GM12878 (cell line): ENCODE data around the gene ACYP2. TPM values are rescaled to one million over a fixed set of nuclear protein-coding genes. Genes with fewer than 3 reads are reported as not detected.

Experiments used
- ATAC-seq: fragments of 200-7000 bp; cut with Tn5 transposase; 3 replicates; pipeline ENCODE4 v1.9.1; 2020; ENCODE audit warnings: mild to moderate bottlenecking, moderate library complexity
- BruUV-seq: library from RNA; stranded (reverse); fragments of 400-500 nt; replicated peaks from 2 replicates; lab custom pipeline; 2021; lab: Mats Ljungman, UMichigan
- CTCF ChIA-PET: fragments of 300-600 bp; sonication (Branson Sonifier 250); formaldehyde crosslinking; extraction: SDS; loops from one replicate; lab custom pipeline; 2021; ENCODE audit warnings: inconsistent platforms; lab: Yijun Ruan, JAX
- POLR2A ChIA-PET: fragments of 350-600 bp; formaldehyde crosslinking; extraction: SDS; loops from one replicate; lab custom pipeline; 2021; ENCODE audit warnings: inconsistent platforms; lab: Charles Lee
- RAD21 ChIA-PET: fragments of 300-600 bp; sonication (Branson Sonifier 250); formaldehyde crosslinking; loops from one replicate; lab custom pipeline; 2023; ENCODE audit warnings: antibody characterized with exemption; ENCODE audit not compliant: unreplicated experiment; lab: Charles Lee
- SMC1A ChIA-PET: fragments of 300-600 bp; sonication (Branson Sonifier 250); formaldehyde crosslinking; loops from one replicate; lab custom pipeline; 2023; ENCODE audit not compliant: unreplicated experiment, uncharacterized antibody; lab: Charles Lee
- DNase-seq: peaks from one replicate; pipeline ENCODE4 v3.0.0-alpha.2; 2011; ENCODE audit warnings: low read depth, low spot score
- FAIRE-seq: peaks from 3 replicates; lab custom pipeline; 2011; peaks lifted over from hg19 to GRCh38; lab: Jason Lieb, UNC
- H2AFZ ChIP-seq: 2 replicates; pipeline ENCODE4 v1.6.0; 2011; ENCODE audit warnings: low read depth, low read length, control low read depth; ENCODE audit not compliant: control insufficient read depth
- H3K27ac ChIP-seq: 2 replicates; pipeline ENCODE4 v1.5.1; 2011; ENCODE audit warnings: control low read depth; ENCODE audit not compliant: control insufficient read depth, insufficient read depth
- H3K27me3 ChIP-seq, 2 experiments: replicated peaks in 1 of 2; 2 replicates each; pipeline versions ENCODE4 v1.6.0 to v1.6.1; 2011; ENCODE audit warnings: low read length in 1 of 2; ENCODE audit not compliant: control insufficient read depth in 2 of 2, insufficient read depth in 2 of 2
- H3K36me3 ChIP-seq, 2 experiments: 2 replicates each; pipeline ENCODE4 v1.5.1; 2011; ENCODE audit warnings: low read length in 1 of 2; ENCODE audit not compliant: control insufficient read depth in 2 of 2, insufficient read depth in 2 of 2
- H3K4me1 ChIP-seq: 2 replicates; pipeline ENCODE4 v1.6.1; 2011; ENCODE audit warnings: mild to moderate bottlenecking, low read length, moderate library complexity, mixed read lengths; ENCODE audit not compliant: control insufficient read depth, insufficient read depth
- H3K4me2 ChIP-seq: 2 replicates; pipeline ENCODE4 v1.6.0; 2011; ENCODE audit warnings: control low read depth; ENCODE audit not compliant: control insufficient read depth, insufficient read depth
- H3K4me3 ChIP-seq: fragments of 200-600 bp; sonication (generic); 2 replicates; pipeline ENCODE4 v1.5.1; 2016
- H3K79me2 ChIP-seq: 2 replicates; pipeline ENCODE4 v1.6.0; 2011; ENCODE audit warnings: low read length; ENCODE audit not compliant: control insufficient read depth, insufficient read depth
- H3K9ac ChIP-seq: 2 replicates; pipeline ENCODE4 v1.8.0; 2011; ENCODE audit warnings: low read length, control low read depth, mixed read lengths; ENCODE audit not compliant: control insufficient read depth, insufficient read depth
- H3K9me3 ChIP-seq: replicated peaks from 3 replicates; pipeline ENCODE4 v1.5.1; 2011; ENCODE audit warnings: mild to moderate bottlenecking, low read length; ENCODE audit not compliant: control insufficient read depth, insufficient read depth
- H4K20me1 ChIP-seq: 2 replicates; pipeline ENCODE4 v1.6.0; 2011; ENCODE audit not compliant: control insufficient read depth, insufficient read depth
- HSF1 ChIP-seq: fragments of 150-350 bp; IDR thresholded peaks from 2 replicates; pipeline ENCODE4 v1.6.1; 2014; ENCODE audit warnings: mild to moderate bottlenecking, low read depth, low read length
- POLR2AphosphoS2 ChIP-seq: IDR thresholded peaks from 2 replicates; pipeline ENCODE4 v1.6.1; 2011; ENCODE audit warnings: low read depth, mild to moderate bottlenecking, low read length, improper control_type of control experiment, moderate library complexity
- TARDBP ChIP-seq: IDR thresholded peaks from 2 replicates; pipeline ENCODE4 v1.6.1; 2016; ENCODE audit warnings: borderline replicate concordance
- TCF3 ChIP-seq: IDR thresholded peaks from 2 replicates; pipeline ENCODE4 v1.6.1; 2012; ENCODE audit warnings: low read depth, mild to moderate bottlenecking, low read length, borderline replicate concordance; ENCODE audit not compliant: insufficient read depth
- WGBS: methylation state at CpG from one replicate; pipeline ENCODE4 v1.1.6; 2016; ENCODE audit warnings: low lambda C conversion rate; ENCODE audit not compliant: insufficient replicate concordance, insufficient coverage; ENCODE audit errors: missing lambda C conversion rate; 5-methylcytosine and 5-hydroxymethylcytosine counted together
- in situ Hi-C: fragments of 300-500 bp; cut with MboI; formaldehyde crosslinking; loops from 9 replicates; pipeline ENCODE4 v1.14.3; 2018; ENCODE audit warnings: mixed read lengths
- intact Hi-C: fragments of 100-400 bp; cut with micrococcal nuclease; formaldehyde crosslinking; loops from one replicate; pipeline ENCODE4 v1.14.2; 2022; ENCODE audit not compliant: unreplicated experiment
- polyA plus RNA-seq, 11 experiments: library from polyadenylated mRNA; depleted of rRNA in 4 of 11; unstranded in 6 of 11; stranded (reverse) in 5 of 11; fragments of >200 nt; fragmentation: Nextera tagmentation in 4 of 11; fragmentation: Illumina TruSeq in 1 of 11; extraction: Ambion mirVana in 4 of 11; extraction: Trizol in 1 of 11; gene quantifications; 1 replicate in 1 of 11; 2 replicates in 10 of 11; pipeline versions ENCODE4 v1.2.1 to v1.2.3, GENCODE V29; 2011 to 2016; ENCODE audit warnings: inconsistent platforms in 2 of 11, missing spikeins in 2 of 11, low read depth in 1 of 11
- total RNA-seq, 4 experiments: library from RNA; depleted of rRNA in 3 of 4; stranded (reverse); fragments of >200 nt in 3 of 4; fragmentation: Illumina TruSeq in 1 of 4; extraction: Trizol in 1 of 4; gene quantifications; 2 replicates each; pipeline versions ENCODE4 v1.2.1 to v1.2.3, GENCODE V29; 2013 to 2021
- TF ChIP-seq, protein P1 (sequence below): fragments of 450-650 bp; IDR thresholded peaks from 2 replicates; pipeline ENCODE4 v1.6.1; 2017; ENCODE audit warnings: mild to moderate bottlenecking, moderate library complexity
- TF ChIP-seq, protein P2 (sequence below): IDR thresholded peaks from 2 replicates; pipeline ENCODE4 v1.6.1; 2011; ENCODE audit warnings: borderline replicate concordance, low read depth, mild to moderate bottlenecking, moderate library complexity, mixed read lengths, low read length; ENCODE audit not compliant: insufficient read depth; ENCODE audit errors: extremely low read length
- TF ChIP-seq, protein P3 (sequence below): fragments of 450-650 bp; IDR thresholded peaks from 2 replicates; pipeline ENCODE4 v1.6.1; 2017; ENCODE audit warnings: borderline replicate concordance
- TF ChIP-seq, protein P4 (sequence below): fragments of 150-350 bp; IDR thresholded peaks from 2 replicates; pipeline ENCODE4 v1.6.1; 2016; ENCODE audit warnings: low read depth, low read length
- TF ChIP-seq, protein P5 (sequence below): fragments of 450-650 bp; IDR thresholded peaks from 2 replicates; pipeline ENCODE4 v1.6.1; 2014; ENCODE audit warnings: mild to moderate bottlenecking

The ACYP2 gene
- total and polyA plus RNA-seq, 10 of the 15 experiments (the other 5 are each of a cell fraction or from before 2014, with no cell fraction given), result 4.2 to 16.3 (median 9.0) TPM

- in situ Hi-C loops (no loop called here), intact Hi-C loops (loop anchor here (5.0 kb wide), 1 partner anchor 493 kb away; no protein-coding TSS in a partner anchor)
- H3K9me3 ChIP-seq, result no peaks in the 10 kb centered on the region; the same call in 2 of the 3 replicates
- no peaks in the 10 kb centered on the region for H3K4me1 ChIP-seq
- ChIA-PET SMC1A (no interaction called here), CTCF (interaction anchor here (1.2 to 2.5 kb wide), 2 partner anchors 11 to 293 kb away, joined by 4 to 14 read pairs; no protein-coding TSS in a partner anchor), POLR2A (interaction anchor here (0.6 kb wide), 1 partner anchor 147 kb away, joined by 3 read pairs; no protein-coding TSS in a partner anchor), RAD21 (no interaction called here)
- 44% methylated on average over 3 of the region's 3 CpGs for WGBS
- ATAC-seq (no peak), FAIRE-seq (no peak), DNase-seq (no peak)
- no peaks in the 10 kb centered on the region for H3K36me3 ChIP-seq
- H3K4me2 ChIP-seq, result no peak overlapping the region
- H2AFZ ChIP-seq, result no peak overlapping the region
- H3K27me3 ChIP-seq, result no peaks in the 10 kb centered on the region
- H3K4me3 ChIP-seq, result no peak overlapping the region
- no peaks in the 10 kb centered on the region for H4K20me1 ChIP-seq
- no peaks in the 10 kb centered on the region for H3K79me2 ChIP-seq
- H3K9ac ChIP-seq, result no peak overlapping the region
- BruUV-seq, result no TSS peak
- no peak overlapping the region for H3K27ac ChIP-seq
- TF ChIP-seq TCF3, result no peak
- no peak for TF ChIP-seq TARDBP
- no peak for TF ChIP-seq HSF1
- TF ChIP-seq, protein P1, sequence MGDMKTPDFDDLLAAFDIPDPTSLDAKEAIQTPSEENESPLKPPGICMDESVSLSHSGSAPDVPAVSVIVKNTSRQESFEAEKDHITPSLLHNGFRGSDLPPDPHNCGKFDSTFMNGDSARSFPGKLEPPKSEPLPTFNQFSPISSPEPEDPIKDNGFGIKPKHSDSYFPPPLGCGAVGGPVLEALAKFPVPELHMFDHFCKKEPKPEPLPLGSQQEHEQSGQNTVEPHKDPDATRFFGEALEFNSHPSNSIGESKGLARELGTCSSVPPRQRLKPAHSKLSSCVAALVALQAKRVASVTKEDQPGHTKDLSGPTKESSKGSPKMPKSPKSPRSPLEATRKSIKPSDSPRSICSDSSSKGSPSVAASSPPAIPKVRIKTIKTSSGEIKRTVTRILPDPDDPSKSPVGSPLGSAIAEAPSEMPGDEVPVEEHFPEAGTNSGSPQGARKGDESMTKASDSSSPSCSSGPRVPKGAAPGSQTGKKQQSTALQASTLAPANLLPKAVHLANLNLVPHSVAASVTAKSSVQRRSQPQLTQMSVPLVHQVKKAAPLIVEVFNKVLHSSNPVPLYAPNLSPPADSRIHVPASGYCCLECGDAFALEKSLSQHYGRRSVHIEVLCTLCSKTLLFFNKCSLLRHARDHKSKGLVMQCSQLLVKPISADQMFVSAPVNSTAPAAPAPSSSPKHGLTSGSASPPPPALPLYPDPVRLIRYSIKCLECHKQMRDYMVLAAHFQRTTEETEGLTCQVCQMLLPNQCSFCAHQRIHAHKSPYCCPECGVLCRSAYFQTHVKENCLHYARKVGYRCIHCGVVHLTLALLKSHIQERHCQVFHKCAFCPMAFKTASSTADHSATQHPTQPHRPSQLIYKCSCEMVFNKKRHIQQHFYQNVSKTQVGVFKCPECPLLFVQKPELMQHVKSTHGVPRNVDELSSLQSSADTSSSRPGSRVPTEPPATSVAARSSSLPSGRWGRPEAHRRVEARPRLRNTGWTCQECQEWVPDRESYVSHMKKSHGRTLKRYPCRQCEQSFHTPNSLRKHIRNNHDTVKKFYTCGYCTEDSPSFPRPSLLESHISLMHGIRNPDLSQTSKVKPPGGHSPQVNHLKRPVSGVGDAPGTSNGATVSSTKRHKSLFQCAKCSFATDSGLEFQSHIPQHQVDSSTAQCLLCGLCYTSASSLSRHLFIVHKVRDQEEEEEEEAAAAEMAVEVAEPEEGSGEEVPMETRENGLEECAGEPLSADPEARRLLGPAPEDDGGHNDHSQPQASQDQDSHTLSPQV, result no peak
- TF ChIP-seq, protein P2, sequence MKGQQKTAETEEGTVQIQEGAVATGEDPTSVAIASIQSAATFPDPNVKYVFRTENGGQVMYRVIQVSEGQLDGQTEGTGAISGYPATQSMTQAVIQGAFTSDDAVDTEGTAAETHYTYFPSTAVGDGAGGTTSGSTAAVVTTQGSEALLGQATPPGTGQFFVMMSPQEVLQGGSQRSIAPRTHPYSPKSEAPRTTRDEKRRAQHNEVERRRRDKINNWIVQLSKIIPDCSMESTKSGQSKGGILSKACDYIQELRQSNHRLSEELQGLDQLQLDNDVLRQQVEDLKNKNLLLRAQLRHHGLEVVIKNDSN, result no peak
- TF ChIP-seq, protein P3, sequence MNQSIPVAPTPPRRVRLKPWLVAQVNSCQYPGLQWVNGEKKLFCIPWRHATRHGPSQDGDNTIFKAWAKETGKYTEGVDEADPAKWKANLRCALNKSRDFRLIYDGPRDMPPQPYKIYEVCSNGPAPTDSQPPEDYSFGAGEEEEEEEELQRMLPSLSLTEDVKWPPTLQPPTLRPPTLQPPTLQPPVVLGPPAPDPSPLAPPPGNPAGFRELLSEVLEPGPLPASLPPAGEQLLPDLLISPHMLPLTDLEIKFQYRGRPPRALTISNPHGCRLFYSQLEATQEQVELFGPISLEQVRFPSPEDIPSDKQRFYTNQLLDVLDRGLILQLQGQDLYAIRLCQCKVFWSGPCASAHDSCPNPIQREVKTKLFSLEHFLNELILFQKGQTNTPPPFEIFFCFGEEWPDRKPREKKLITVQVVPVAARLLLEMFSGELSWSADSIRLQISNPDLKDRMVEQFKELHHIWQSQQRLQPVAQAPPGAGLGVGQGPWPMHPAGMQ, result no peak
- TF ChIP-seq, protein P4, sequence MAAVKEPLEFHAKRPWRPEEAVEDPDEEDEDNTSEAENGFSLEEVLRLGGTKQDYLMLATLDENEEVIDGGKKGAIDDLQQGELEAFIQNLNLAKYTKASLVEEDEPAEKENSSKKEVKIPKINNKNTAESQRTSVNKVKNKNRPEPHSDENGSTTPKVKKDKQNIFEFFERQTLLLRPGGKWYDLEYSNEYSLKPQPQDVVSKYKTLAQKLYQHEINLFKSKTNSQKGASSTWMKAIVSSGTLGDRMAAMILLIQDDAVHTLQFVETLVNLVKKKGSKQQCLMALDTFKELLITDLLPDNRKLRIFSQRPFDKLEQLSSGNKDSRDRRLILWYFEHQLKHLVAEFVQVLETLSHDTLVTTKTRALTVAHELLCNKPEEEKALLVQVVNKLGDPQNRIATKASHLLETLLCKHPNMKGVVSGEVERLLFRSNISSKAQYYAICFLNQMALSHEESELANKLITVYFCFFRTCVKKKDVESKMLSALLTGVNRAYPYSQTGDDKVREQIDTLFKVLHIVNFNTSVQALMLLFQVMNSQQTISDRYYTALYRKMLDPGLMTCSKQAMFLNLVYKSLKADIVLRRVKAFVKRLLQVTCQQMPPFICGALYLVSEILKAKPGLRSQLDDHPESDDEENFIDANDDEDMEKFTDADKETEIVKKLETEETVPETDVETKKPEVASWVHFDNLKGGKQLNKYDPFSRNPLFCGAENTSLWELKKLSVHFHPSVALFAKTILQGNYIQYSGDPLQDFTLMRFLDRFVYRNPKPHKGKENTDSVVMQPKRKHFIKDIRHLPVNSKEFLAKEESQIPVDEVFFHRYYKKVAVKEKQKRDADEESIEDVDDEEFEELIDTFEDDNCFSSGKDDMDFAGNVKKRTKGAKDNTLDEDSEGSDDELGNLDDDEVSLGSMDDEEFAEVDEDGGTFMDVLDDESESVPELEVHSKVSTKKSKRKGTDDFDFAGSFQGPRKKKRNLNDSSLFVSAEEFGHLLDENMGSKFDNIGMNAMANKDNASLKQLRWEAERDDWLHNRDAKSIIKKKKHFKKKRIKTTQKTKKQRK, result no peak
- TF ChIP-seq POLR2AphosphoS2, result no peak
- TF ChIP-seq, protein P5, sequence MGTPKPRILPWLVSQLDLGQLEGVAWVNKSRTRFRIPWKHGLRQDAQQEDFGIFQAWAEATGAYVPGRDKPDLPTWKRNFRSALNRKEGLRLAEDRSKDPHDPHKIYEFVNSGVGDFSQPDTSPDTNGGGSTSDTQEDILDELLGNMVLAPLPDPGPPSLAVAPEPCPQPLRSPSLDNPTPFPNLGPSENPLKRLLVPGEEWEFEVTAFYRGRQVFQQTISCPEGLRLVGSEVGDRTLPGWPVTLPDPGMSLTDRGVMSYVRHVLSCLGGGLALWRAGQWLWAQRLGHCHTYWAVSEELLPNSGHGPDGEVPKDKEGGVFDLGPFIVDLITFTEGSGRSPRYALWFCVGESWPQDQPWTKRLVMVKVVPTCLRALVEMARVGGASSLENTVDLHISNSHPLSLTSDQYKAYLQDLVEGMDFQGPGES, result no peak
These were observed 94.0 kb downstream of the ACYP2 start for GRCh38 chr2:54209379-54209778.
